IMR-90 (cell line): ENCODE measurements around the gene TPX2. TPM values are rescaled to one million over a fixed set of nuclear protein-coding genes. Genes with fewer than 3 reads are reported as not detected.

Experiments used
- ATAC-seq: fragments of 200-7000 bp; cut with Tn5 transposase; 2 replicates; pipeline ENCODE4 v1.9.1; 2020; ENCODE audit warnings: low read depth, mild to moderate bottlenecking, moderate library complexity
- BruUV-seq: library from RNA; stranded (reverse); fragments of 400-500 nt; replicated peaks from 2 replicates; lab custom pipeline; 2021; lab: Mats Ljungman, UMichigan
- CTCF ChIA-PET: fragments of 300-600 bp; formaldehyde crosslinking; extraction: SDS; loops from one replicate; lab custom pipeline; 2021; ENCODE audit warnings: antibody characterized with exemption; lab: Yijun Ruan, JAX
- POLR2A ChIA-PET: fragments of 300-600 bp; sonication (Branson Sonifier 250); formaldehyde crosslinking; loops from one replicate; lab custom pipeline; 2022; ENCODE audit warnings: antibody characterized with exemption; ENCODE audit not compliant: unreplicated experiment; lab: Charles Lee
- DNase-seq: peaks from one replicate; pipeline ENCODE4 v3.0.0; 2013
- H2AFZ ChIP-seq: replicated peaks from 2 replicates; pipeline ENCODE3; 2013; ENCODE audit warnings: low read length, mild to moderate bottlenecking; ENCODE audit not compliant: poor library complexity
- H2AK5ac ChIP-seq: 2 replicates; pipeline ENCODE4 v1.6.1; 2013; ENCODE audit warnings: low read depth, low read length, inconsistent platforms
- H2AK9ac ChIP-seq: replicated peaks from 2 replicates; pipeline ENCODE3; 2013; ENCODE audit warnings: mild to moderate bottlenecking, low read depth, low read length, moderate library complexity; ENCODE audit not compliant: poor library complexity
- H2BK120ac ChIP-seq: 2 replicates; pipeline ENCODE4 v1.6.1; 2013; ENCODE audit warnings: low read depth, low read length, inconsistent platforms
- H2BK15ac ChIP-seq: 3 replicates; pipeline ENCODE4 v1.6.1; 2013; ENCODE audit warnings: low read depth, low read length, inconsistent platforms
- H2BK20ac ChIP-seq: 2 replicates; pipeline ENCODE4 v1.6.1; 2013; ENCODE audit warnings: low read depth, mild to moderate bottlenecking, inconsistent platforms, low read length, moderate library complexity
- H2BK5ac ChIP-seq: 2 replicates; pipeline ENCODE4 v1.6.1; 2013; ENCODE audit warnings: mild to moderate bottlenecking, low read depth, low read length, inconsistent platforms; ENCODE audit not compliant: poor library complexity, severe bottlenecking
- H3K14ac ChIP-seq: replicated peaks from 2 replicates; pipeline ENCODE4 v1.6.1; 2013; ENCODE audit warnings: low read depth, low read length, inconsistent platforms
- H3K18ac ChIP-seq: 2 replicates; pipeline ENCODE4 v1.6.1; 2013; ENCODE audit warnings: low read depth, low read length, control low read depth
- H3K23ac ChIP-seq: 2 replicates; pipeline ENCODE4 v1.6.1; 2013; ENCODE audit warnings: low read depth, low read length, inconsistent platforms
- H3K27ac ChIP-seq: 2 replicates; pipeline ENCODE4 v1.5.1; 2013; ENCODE audit warnings: mild to moderate bottlenecking, control low read depth, low read length; ENCODE audit not compliant: insufficient read depth
- H3K27me3 ChIP-seq: 2 replicates; pipeline ENCODE4 v1.6.1; 2013; ENCODE audit warnings: low read length; ENCODE audit not compliant: control insufficient read depth, insufficient read depth
- H3K36me3 ChIP-seq: 2 replicates; pipeline ENCODE4 v1.6.1; 2013; ENCODE audit warnings: low read length, mixed read lengths; ENCODE audit not compliant: control insufficient read depth, insufficient read depth
- H3K4ac ChIP-seq: 2 replicates; pipeline ENCODE4 v1.6.1; 2013; ENCODE audit warnings: low read depth, low read length, inconsistent platforms
- H3K4me1 ChIP-seq: 2 replicates; pipeline ENCODE4 v1.6.1; 2013; ENCODE audit warnings: low read length, mixed read lengths; ENCODE audit not compliant: control insufficient read depth, insufficient read depth
- H3K4me2 ChIP-seq: 2 replicates; pipeline ENCODE4 v1.6.1; 2013; ENCODE audit warnings: low read depth, mild to moderate bottlenecking, control low read depth, low read length, moderate library complexity
- H3K4me3 ChIP-seq: 2 replicates; pipeline ENCODE4 v1.5.1; 2013; ENCODE audit warnings: low read depth, mild to moderate bottlenecking, control low read depth, low read length, moderate library complexity; ENCODE audit not compliant: insufficient read depth
- H3K56ac ChIP-seq: 2 replicates; pipeline ENCODE4 v1.6.1; 2013; ENCODE audit warnings: low read length, inconsistent platforms; ENCODE audit not compliant: insufficient read depth; ENCODE audit errors: extremely low read depth
- H3K79me1 ChIP-seq, 2 experiments: 2 replicates each; pipeline ENCODE4 v1.6.1; 2013; ENCODE audit warnings: low read length in 2 of 2, inconsistent platforms in 1 of 2, low read depth in 1 of 2
- H3K9ac ChIP-seq: 2 replicates; pipeline ENCODE4 v1.6.1; 2013; ENCODE audit warnings: low read depth, low read length, control low read depth
- H3K9me1 ChIP-seq: 2 replicates; pipeline ENCODE4 v1.6.1; 2013; ENCODE audit warnings: low read length, inconsistent platforms; ENCODE audit not compliant: insufficient read depth
- H3K9me3 ChIP-seq: 2 replicates; pipeline ENCODE4 v1.6.1; 2013; ENCODE audit warnings: low read length; ENCODE audit not compliant: control insufficient read depth, insufficient read depth
- H4K20me1 ChIP-seq: 2 replicates; pipeline ENCODE4 v1.6.1; 2013; ENCODE audit warnings: low read length, inconsistent platforms; ENCODE audit not compliant: insufficient read depth
- H4K5ac ChIP-seq: 2 replicates; pipeline ENCODE4 v1.6.1; 2013; ENCODE audit warnings: mild to moderate bottlenecking, low read depth, low read length, control low read depth
- H4K8ac ChIP-seq, 2 experiments: 2 replicates each; pipeline ENCODE4 v1.6.1; 2013; ENCODE audit warnings: low read depth in 2 of 2, low read length in 2 of 2, control low read depth in 1 of 2, inconsistent platforms in 1 of 2
- H4K91ac ChIP-seq: 2 replicates; pipeline ENCODE4 v1.6.1; 2013; ENCODE audit warnings: low read depth, low read length, inconsistent platforms; ENCODE audit not compliant: insufficient read depth
- CEBPB ChIP-seq: IDR thresholded peaks from 2 replicates; pipeline ENCODE4 v1.6.1; 2012; ENCODE audit warnings: low read depth, low read length, improper control_type of control experiment
- CHD1 ChIP-seq: IDR thresholded peaks from 2 replicates; pipeline ENCODE4 v1.6.1; 2012; ENCODE audit warnings: low read depth, low read length, improper control_type of control experiment
- CTCF ChIP-seq: conservative IDR thresholded peaks from 2 replicates; pipeline ENCODE4 v1.5.1; 2012; ENCODE audit warnings: mild to moderate bottlenecking, low read depth, low read length, improper control_type of control experiment
- FOS ChIP-seq: fragments of 150-350 bp; IDR thresholded peaks from 2 replicates; pipeline ENCODE4 v1.6.1; 2016; ENCODE audit warnings: low read depth, low read length
- MAZ ChIP-seq: IDR thresholded peaks from 2 replicates; pipeline ENCODE4 v1.6.1; 2012; ENCODE audit warnings: low read depth, mild to moderate bottlenecking, low read length, improper control_type of control experiment, moderate library complexity, borderline replicate concordance
- MXI1 ChIP-seq: IDR thresholded peaks from 2 replicates; pipeline ENCODE4 v1.6.1; 2012; ENCODE audit warnings: low read depth, mild to moderate bottlenecking, low read length, moderate library complexity, borderline replicate concordance
- NFE2L2 ChIP-seq: fragments of 150-350 bp; IDR thresholded peaks from 2 replicates; pipeline ENCODE4 v1.6.1; 2016; ENCODE audit warnings: low read depth, mild to moderate bottlenecking, low read length
- POLR2A ChIP-seq: IDR thresholded peaks from 2 replicates; pipeline ENCODE4 v1.6.1; 2012; ENCODE audit warnings: mild to moderate bottlenecking, low read depth, low read length
- RCOR1 ChIP-seq: IDR thresholded peaks from 2 replicates; pipeline ENCODE4 v1.6.1; 2012; ENCODE audit warnings: mild to moderate bottlenecking, low read length, improper control_type of control experiment; ENCODE audit not compliant: insufficient replicate concordance
- RFX5 ChIP-seq: IDR thresholded peaks from 2 replicates; pipeline ENCODE4 v1.8.0; 2012; ENCODE audit warnings: low read depth, mild to moderate bottlenecking, low read length, moderate library complexity
- SMC3 ChIP-seq: fragments of 150-350 bp; IDR thresholded peaks from 2 replicates; pipeline ENCODE4 v1.6.1; 2016; ENCODE audit warnings: low read depth, mild to moderate bottlenecking, antibody characterized with exemption, low read length, moderate library complexity
- USF2 ChIP-seq: fragments of 150-350 bp; IDR thresholded peaks from 2 replicates; pipeline ENCODE4 v1.6.1; 2017; ENCODE audit warnings: mild to moderate bottlenecking, antibody characterized with exemption, low read length, low read depth
- WGBS, 2 experiments: methylation state at CpG; one replicate each; pipeline versions ENCODE4 v1.1.5 to v1.1.7; 2013; ENCODE audit warnings: missing lambda C conversion rate in 2 of 2; ENCODE audit not compliant: insufficient read length in 1 of 2; ENCODE audit errors: extremely low coverage in 2 of 2; 5-methylcytosine and 5-hydroxymethylcytosine counted together
- dilution Hi-C: fragments of 300-500 bp; cut with HindIII; formaldehyde crosslinking; loops from one replicate; pipeline ENCODE4 v1.14.3; 2018; ENCODE audit warnings: low sequenced_read_pairs; ENCODE audit not compliant: unreplicated experiment
- in situ Hi-C: fragments of 300-500 bp; cut with MboI; formaldehyde crosslinking; loops from 3 replicates; pipeline ENCODE4 v1.14.3; 2019; ENCODE audit warnings: low sequenced_read_pairs, inconsistent platforms, mixed read lengths
- intact Hi-C: fragments of 100-400 bp; cut with micrococcal nuclease; formaldehyde crosslinking; loops from 2 replicates; pipeline ENCODE4 v1.10.0; 2022
- polyA plus RNA-seq, 3 experiments: library from polyadenylated mRNA; depleted of rRNA; stranded (reverse); fragments of >200 nt; gene quantifications; 2 replicates each; pipeline ENCODE4 v1.2.3, GENCODE V29; 2012; ENCODE audit warnings: low replicate concordance in 1 of 3
- total RNA-seq: library from RNA; depleted of rRNA; stranded (reverse); fragments of >200 nt; gene quantifications from 2 replicates; pipeline ENCODE4 v1.2.3, GENCODE V29; 2012

The TPX2 gene
- total and polyA plus RNA-seq, 2 of the 4 experiments (the other 2 are of a cell fraction): 28.5 to 72.2 TPM

DNA sequence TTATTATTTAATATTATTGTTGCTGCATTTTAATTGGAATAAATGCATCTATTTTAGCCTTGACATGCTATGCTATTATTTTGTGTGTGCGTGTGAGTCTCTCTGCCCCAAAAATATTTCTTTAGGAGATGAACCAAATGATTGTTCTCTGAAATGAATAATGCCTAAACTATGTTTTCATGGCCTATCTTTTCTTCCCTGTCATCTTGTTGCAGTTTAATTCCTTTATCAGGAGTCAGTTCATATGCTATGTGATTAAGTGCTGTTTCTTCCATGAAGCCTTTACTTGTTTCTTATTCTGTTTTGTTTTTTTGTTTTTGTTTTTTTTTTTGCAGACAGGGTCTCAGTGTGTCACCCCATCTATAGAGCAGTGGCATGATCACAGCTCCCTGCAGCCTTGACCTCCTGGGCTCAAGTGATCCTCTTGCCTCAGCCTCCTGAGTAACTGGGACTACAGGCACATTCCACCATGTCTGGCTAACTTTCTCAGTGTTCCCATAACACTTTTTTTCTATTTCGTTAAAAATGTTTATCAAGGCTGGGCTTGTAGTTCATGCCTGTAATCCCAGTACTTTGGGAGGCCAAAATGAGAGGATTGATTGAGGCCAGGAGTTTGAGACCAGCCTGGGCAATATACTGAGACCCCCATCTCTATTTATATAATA is 25.7 kb downstream of the TPX2 start:
- TF ChIP-seq MXI1 (no peak), CTCF (no peak), USF2 (no peak), SMC3 (no peak), RCOR1 (no peak), FOS (no peak), RFX5 (no peak), MAZ (no peak), CHD1 (no peak), NFE2L2 (no peak), POLR2A (no peak), CEBPB (no peak)

More for the DNA sequence above, 25.7 kb downstream of the TPX2 start:
- Histone ChIP-seq H3K4me2 (peak overlapping the region; percentile 16; the same call in 1 of the 2 replicates), H2BK15ac (no peak overlapping the region; the same call in 2 of the 3 replicates), H2AK9ac (no peak overlapping the region), H2BK120ac (peak overlapping the region; percentile 58; the same call in 1 of the 2 replicates), H3K9me3 (peaks cover 4% of the 10 kb centered on the region), H3K18ac (peak overlapping the region; percentile 94; the same call in 1 of the 2 replicates), H3K4ac (peak overlapping the region; percentile 45; the same call in 1 of the 2 replicates), H4K8ac (peak overlapping the region in 1 of 2 experiments; percentile 66; a peak in 2 of 4 replicates), H2BK20ac (peak overlapping the region; percentile 38; the same call in 1 of the 2 replicates), H3K27me3 (no peaks in the 10 kb centered on the region), H2AK5ac (peak overlapping the region; percentile 67; the same call in 1 of the 2 replicates), H3K79me1 (peaks cover 42 to 51% of the 10 kb centered on the region in 2 experiments), H3K9me1 (no peaks in the 10 kb centered on the region; the same call in none of the 2 replicates), H2BK5ac (peak overlapping the region; percentile 85), H3K56ac (no peak overlapping the region), H3K27ac (peak overlapping the region; percentile 94; the same call in 1 of the 2 replicates), H3K23ac (peak overlapping the region; percentile 44; the same call in 1 of the 2 replicates), H3K14ac (peak overlapping the region; percentile 35; the same call in 1 of the 2 replicates), H2AFZ (no peak overlapping the region), H3K4me3 (no peak overlapping the region), H4K5ac (peak overlapping the region; percentile 77), H3K4me1 (peaks cover 11% of the 10 kb centered on the region), H3K36me3 (peaks cover 1% of the 10 kb centered on the region; the same call in 1 of the 2 replicates), H3K9ac (no peak overlapping the region), H4K91ac (no peak overlapping the region), H4K20me1 (peaks cover 3% of the 10 kb centered on the region; the same call in 1 of the 2 replicates)
- DNase-seq: peak; percentile 70
- in situ Hi-C loops: no loop called here
- no CpG with 5 or more reads among the region's 2 CpGs for WGBS, 2 experiments
- ATAC-seq: peak; percentile 30
- ChIA-PET CTCF (no interaction called here), POLR2A (no interaction called here)
- dilution Hi-C loops: no loop called here
- intact Hi-C loops: no loop called here
- no TSS peak for BruUV-seq
